ENCODE data around the gene TNFRSF1A.

The TNFRSF1A gene

GRCh38 chr12:6374028-6374785, 32.3 kb upstream of the TNFRSF1A start:
- no peak for DNase-seq

- no peak for DNase-seq
These were observed 31.3 kb upstream of the TNFRSF1A start for GRCh38 chr12:6373022-6373787.

- peak; percentile 92 for DNase-seq
These were observed 30.6 kb upstream of the TNFRSF1A start for GRCh38 chr12:6372403-6373003.

- peak; percentile 46 for DNase-seq
These were observed 29.3 kb upstream of the TNFRSF1A start for GRCh38 chr12:6370994-6371754.

GRCh38 chr12:6370576-6370935, 28.7 kb upstream of the TNFRSF1A start:
- DNase-seq: no peak

- DNase-seq: no peak
These were observed 28.2 kb upstream of the TNFRSF1A start for GRCh38 chr12:6369916-6370575.

- no peak for DNase-seq
These were observed 27.1 kb upstream of the TNFRSF1A start for GRCh38 chr12:6368906-6369525.

GRCh38 chr12:6367969-6368892, 26.4 kb upstream of the TNFRSF1A start:
- no peak for DNase-seq

GRCh38 chr12:6367065-6367968, 25.4 kb upstream of the TNFRSF1A start:
- peak; percentile 49 for DNase-seq

GRCh38 chr12:6364044-6364374, 22.1 kb upstream of the TNFRSF1A start:
- no peak for DNase-seq

- peak; percentile 53 for DNase-seq
These were observed 21.6 kb upstream of the TNFRSF1A start for GRCh38 chr12:6363330-6364043.

GRCh38 chr12:6363010-6363329, 21.1 kb upstream of the TNFRSF1A start:
- no peak for DNase-seq

- DNase-seq: no peak
These were observed 20.5 kb upstream of the TNFRSF1A start for GRCh38 chr12:6362403-6362802.

- DNase-seq: no peak
These were observed 20.0 kb upstream of the TNFRSF1A start for GRCh38 chr12:6361834-6362233.

GRCh38 chr12:6360578-6361490, 19.0 kb upstream of the TNFRSF1A start:
- DNase-seq: no peak

GRCh38 chr12:6360080-6360571, 18.2 kb upstream of the TNFRSF1A start:
- no peak for DNase-seq

- DNase-seq: no peak
These were observed 17.0 kb upstream of the TNFRSF1A start for GRCh38 chr12:6358881-6359280.

- DNase-seq: no peak
These were observed 14.5 kb upstream of the TNFRSF1A start for GRCh38 chr12:6356374-6356820.
